Measurements from ENCODE around the gene PACS2.

PACS2 gene

DNA sequence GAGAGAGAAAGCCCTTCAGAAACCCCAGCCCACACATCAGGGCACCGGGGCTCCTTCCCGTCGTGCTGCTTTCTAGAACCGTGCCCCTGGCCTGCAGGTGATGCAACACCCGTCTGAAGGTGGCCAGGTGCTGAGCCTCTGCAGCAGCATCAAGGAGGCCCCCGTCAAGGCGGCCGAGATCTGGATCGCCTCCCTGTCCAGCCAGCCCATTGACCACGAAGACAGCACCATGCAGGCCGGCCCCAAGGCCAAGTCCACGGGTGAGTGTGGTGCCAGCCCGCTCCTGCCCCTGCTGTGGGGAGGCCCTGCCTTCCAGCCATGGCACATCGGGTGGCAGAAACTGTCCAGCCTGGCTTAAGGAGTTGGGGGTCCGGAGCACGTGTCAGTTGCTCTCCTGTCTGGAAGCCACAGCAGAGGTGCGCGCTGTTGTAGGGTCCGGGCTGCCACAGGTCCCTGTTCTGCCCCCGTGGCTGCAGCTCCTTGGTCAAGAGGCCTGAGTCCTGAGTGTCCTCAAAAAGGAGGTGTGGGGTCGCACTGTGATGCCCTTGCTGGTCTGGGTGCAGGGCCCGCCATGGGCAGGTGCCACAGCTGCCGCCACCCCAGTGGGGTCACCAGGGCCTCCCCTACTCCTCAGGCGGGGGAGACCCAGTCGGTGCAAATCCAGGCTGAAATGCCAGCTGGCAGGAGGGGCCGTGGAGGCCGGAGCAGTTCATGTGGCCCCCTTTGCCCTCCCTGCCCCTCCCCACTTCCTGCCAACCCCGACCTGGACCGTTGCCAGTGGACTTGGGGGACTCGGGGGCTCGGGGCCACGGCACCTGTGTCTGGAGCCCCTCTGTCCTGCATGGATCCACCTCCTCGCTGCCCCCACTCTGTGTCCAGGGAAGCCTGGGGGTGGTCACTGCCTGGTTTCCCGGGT, 52.8 kb downstream of the PACS2 start:
- no peak for DNase-seq (ENCODE audit: low read depth in 3 of 3, low spot score in 1 of 3)

DNA sequence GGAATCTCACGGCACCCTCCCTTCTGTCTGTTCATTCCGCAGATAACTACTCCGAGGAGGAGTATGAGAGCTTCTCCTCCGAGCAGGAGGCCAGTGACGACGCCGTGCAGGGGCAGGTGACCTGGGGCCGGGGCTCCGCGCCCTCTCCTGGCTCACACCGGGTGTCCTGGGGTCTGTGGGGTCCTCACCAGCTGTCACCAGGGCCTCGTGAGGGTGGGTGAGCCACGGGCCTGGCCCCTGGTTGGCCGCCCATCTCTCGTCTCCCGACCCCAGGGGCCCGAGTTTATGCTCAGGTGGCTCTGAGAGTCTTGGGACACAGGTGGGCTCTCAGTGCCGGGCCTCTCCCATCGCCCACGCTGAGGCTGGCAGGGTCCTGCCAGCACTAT, 53.5 kb downstream of the PACS2 start:
- DNase-seq (ENCODE audit: low read depth in 3 of 3, low spot score in 1 of 3), result no peak

- DNase-seq (ENCODE audit: low read depth in 3 of 3, low spot score in 1 of 3), result no peak
These were observed 53.9 kb downstream of the PACS2 start for GRCh38 chr14:105368426-105368825.

DNA sequence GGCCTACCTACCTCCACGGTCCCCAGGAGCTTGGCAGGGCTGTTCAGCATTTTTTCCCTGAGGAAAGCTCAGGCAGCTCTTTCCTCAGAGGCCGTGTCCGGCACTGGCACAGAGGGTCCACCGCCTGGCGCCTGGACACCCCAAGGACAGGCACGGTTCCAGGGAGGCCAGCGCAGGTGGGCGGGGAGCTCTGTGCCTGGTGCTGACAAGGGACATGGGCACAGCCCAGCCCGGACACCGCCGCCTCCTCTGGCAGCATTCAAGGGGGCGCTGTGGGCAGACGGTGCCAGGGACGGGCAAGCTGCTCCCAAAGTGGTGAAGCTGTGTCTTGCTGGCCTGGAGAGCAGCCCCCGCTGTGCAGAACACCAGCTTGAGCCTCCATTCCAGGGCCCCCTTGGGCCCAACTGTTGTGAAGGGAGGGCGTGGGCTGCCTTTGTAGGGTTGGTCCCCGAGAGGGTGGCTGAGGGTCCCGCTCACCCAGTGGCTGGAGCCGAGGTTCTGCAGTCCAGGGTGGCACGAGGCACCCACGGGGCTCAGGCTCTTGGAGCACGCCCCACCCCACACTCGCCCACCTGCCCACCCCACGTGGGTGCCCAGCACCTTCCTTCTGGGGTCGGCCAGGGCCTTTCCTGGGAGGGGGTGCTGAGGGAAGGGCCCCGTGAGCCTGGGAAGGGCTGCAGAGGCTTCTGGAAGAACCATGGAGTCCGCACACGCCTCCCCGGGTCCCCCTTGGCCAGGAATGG, 54.5 kb downstream of the PACS2 start:
- DNase-seq (ENCODE audit: low read depth in 3 of 3, low spot score in 1 of 3), result no peak

DNA sequence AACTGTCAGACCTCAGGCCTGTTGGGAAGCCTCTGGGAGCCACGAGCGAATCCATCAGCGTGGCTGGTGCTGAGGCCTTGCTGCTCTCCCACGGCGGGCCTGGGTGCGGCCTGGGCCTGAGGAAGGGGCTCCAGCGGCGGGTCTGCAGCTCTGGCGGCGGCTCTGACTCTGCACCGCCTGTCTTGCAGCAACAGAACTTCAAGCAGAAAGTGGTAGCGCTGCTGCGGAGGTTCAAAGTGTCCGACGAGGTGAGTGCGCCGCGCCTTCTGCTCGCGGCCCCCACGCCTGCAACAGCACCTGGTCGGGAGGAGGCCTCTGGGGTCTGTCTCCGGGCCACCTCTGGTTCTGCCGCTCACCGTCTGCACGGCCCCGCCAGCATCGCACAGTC, 55.1 kb downstream of the PACS2 start:
- no peak for DNase-seq (ENCODE audit: low read depth in 3 of 3, low spot score in 1 of 3)

DNA sequence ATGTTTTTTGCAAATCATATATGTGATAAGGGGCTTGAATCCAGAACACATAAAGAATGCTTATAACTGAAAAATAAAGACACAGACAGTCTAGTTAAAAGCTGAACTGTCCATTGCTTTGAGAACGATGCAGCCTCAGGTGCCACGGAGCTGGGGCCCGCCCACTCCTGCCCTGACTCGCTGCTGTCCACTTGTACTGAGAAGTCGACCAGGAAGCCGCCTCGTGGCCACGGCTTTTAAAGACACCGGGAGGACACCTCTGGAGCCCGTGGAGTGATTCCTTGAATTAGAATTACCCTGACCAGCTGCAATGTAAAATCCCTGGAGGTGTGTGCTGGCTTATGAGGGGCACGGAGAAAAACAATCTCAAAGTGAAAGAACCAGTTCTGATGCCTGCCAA, 59.8 kb downstream of the PACS2 start:
- no peak for DNase-seq (ENCODE audit: low read depth in 3 of 3, low spot score in 1 of 3)

- no peak for DNase-seq (ENCODE audit: low read depth in 3 of 3, low spot score in 1 of 3)
These were observed 61.1 kb downstream of the PACS2 start for GRCh38 chr14:105375635-105376057.

GRCh38 chr14:105376521-105377440, 62.2 kb downstream of the PACS2 start:
- DNase-seq (ENCODE audit: low read depth in 3 of 3, low spot score in 1 of 3), result no peak

GRCh38 chr14:105377555-105378182, 63.1 kb downstream of the PACS2 start:
- no peak for DNase-seq (ENCODE audit: low read depth in 3 of 3, low spot score in 1 of 3)

GRCh38 chr14:105378199-105378598, 63.7 kb downstream of the PACS2 start:
- DNase-seq (ENCODE audit: low read depth in 3 of 3, low spot score in 1 of 3), result no peak

GRCh38 chr14:105378873-105379685, 64.5 kb downstream of the PACS2 start:
- DNase-seq (ENCODE audit: low read depth in 3 of 3, low spot score in 1 of 3), result no peak

DNA sequence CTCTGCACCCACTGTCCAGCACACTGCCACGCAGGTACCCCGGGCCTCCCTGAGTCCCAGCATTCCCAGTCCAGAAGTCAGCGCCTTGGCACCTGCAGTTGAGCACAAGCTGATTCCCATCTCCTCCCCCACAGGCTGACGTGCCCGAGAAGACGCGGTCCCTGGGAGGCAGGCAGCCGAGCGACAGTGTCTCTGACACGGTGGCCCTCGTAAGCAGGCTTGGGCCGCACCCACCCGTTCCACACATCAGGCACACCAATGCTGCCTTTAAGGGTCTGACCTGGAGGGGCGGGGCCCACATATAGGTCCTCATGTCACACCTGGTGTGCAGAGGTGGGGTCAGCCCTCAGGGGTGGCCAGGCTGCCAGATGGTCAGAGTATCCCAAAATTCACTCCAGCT, 65.4 kb downstream of the PACS2 start:
- no peak for DNase-seq (ENCODE audit: low read depth in 3 of 3, low spot score in 1 of 3)

DNA sequence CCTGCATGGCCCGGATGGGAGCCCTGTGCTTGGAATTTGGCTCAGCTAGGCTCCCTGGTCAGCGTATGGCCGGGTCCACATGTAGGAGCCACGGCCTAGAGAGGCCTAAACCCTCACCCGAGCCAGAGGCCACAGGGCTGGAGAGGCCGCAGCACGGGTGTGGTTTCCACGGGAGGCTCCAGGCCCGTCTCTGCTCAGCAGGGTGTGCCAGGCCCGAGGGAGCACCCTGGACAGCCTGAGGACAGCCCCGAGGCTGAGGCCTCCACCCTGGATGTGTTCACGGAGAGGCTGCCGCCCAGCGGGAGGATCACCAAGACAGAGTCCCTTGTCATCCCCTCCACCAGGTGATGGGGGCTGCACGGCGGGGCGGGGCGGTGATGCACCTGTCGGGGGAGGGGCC, 66.2 kb downstream of the PACS2 start:
- DNase-seq (ENCODE audit: low read depth in 3 of 3, low spot score in 1 of 3), result no peak

- DNase-seq (ENCODE audit: low read depth in 3 of 3, low spot score in 1 of 3), result no peak
These were observed 67.1 kb downstream of the PACS2 start for GRCh38 chr14:105381446-105382342.

GRCh38 chr14:105382343-105383082, 68.0 kb downstream of the PACS2 start:
- no peak for DNase-seq (ENCODE audit: low read depth in 3 of 3, low spot score in 1 of 3)

DNA sequence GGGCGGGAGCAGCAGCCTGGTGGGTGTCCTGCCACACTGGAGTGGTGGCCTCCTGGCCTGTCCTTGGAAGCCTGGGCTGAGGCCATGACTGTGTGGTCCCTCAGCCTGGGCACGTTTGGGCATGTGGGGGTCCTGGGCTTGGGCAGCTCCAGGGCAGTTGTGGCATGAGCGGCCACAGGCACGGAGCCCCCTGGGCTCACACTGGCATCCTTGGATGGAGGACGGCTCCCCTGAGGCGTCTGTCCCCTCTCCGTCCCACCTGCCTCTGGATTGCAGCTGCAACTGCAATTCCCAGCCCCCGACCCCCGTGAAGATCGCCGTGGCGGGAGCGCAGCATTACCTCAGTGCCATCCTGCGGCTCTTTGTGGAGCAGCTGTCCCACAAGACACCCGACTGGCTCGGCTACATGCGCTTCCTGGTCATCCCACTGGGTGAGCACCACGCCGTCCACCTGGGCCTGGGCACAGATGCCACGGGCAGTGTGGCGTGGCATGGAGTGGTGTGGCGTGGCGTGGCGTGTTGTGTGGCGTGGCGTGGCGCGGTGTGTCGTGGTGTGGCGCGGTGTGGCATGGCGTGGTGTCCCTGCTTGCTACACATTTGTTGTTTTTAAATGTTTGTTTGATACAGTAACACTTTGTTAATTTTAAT, 68.7 kb downstream of the PACS2 start:
- DNase-seq (ENCODE audit: low read depth in 3 of 3, low spot score in 1 of 3), result no peak

DNA sequence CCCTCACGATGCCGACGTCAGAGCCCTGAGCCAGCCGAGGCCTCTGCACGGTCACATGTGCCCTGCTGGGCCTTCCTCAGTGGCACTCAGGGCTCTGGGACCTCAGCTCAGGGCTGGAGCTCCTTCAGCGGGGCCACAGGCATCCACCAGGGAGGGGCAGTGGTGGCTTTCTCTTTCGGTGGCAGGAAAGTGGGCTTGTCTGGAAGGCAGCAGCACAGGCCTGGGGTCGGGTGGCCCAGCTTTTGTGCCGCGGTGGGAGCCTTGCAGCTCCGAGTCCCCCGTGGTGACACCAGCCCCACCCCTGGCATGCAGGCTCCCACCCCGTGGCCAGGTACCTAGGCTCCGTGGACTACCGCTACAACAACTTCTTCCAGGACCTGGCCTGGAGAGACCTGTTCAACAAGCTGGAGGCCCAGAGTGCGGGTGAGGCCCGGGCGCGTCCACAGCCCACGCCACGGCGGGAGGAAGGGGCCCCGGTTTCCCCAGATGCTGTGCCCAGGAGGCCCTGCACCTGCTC, 69.6 kb downstream of the PACS2 start:
- DNase-seq (ENCODE audit: low read depth in 3 of 3, low spot score in 1 of 3), result no peak

Data from stimulated activated CD4-positive, alpha-beta T cell treated with anti-CD3 and anti-CD28 coated beads, TNF-alpha, amount 100 ng/mL, for 1 hour (primary cell).